C4-2B (cell line): ENCODE measurements around the gene CDC42BPG.

Experiments
- CTCF ChIP-seq: fragments of 450-650 bp; conservative IDR thresholded peaks from 2 replicates; pipeline ENCODE4 v1.5.1; 2017; ENCODE audit warnings: mild to moderate bottlenecking
- ZFX ChIP-seq: fragments of 450-650 bp; IDR thresholded peaks from 2 replicates; pipeline ENCODE4 v1.6.1; 2017

- TF ChIP-seq CTCF, result no peak
- TF ChIP-seq ZFX, result no peak
These were observed 40.6 kb downstream of the CDC42BPG start for GRCh38 chr11:64803846-64804345.
